ENCODE measurements around the gene EYS.

- TF ChIP-seq CTCF (IDR thresholded peaks at IDR 0.05), result no peak
- TF ChIP-seq POLR2A (IDR thresholded peaks at IDR 0.05), result no peak
Measured at GRCh38 chr6:64505312-64505711, 1201.7 kb downstream of the EYS start.
